ENCODE measurements around the gene LPP.
A peak's percentile ranks its signal among the peaks of the same experiment; 100 is the strongest.

The LPP gene

DNA sequence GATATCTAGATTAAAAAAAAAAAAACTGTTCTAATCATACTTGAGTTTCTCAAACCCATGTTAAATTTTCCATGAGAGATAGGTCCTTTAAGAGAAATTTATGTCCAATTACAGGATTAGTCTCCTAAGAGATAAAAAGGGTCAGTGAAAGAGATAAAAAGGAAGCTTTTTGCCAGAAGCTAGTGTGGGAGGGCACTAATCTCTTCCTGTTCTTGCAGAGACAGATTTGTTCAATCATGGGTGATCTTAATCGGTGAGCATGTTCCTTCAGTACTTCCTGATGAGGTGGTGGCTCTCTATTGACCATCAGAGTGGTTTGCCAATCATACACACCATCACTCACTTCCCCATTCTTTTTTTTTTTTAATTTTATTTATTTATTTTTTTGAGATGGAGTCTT, 16.9 kb upstream of the LPP start:
- DNase-seq, result no peak

DNA sequence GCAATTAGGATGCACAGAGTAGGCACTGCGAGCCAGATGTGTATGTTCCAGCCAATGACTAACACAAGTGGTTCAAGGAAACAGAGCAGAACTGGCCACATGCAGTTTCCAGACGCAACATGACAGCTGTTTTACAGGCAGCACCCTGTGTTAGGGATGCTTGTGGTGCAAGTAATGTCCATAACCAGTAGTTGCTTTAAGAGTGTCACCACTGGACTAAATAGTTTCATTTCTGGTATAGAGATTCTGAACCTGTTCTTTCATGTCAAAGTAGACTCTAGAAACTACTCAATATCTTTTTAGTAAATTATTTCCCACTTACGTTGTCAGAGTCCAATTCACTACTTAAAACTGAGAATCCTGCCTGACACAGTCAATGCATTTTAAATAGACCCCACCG, 14.5 kb upstream of the LPP start:
- no peak for DNase-seq

DNA sequence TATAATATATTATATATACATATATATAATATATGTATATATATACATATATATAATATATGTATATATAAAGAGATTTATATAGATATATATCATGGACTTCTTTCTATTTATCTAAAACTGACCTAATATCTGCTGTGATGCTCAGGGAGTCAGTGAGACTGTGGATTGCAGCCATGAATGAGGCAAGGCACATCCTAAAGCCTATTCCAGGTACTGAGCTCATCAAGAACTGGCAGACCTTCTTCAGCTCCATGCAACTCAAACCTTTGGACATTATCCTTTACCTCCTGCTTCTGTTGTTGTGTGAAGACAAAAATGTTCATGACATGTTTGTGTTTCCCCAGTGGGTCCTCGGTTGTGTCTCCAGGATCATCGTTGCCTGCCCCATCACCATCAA, 7.7 kb upstream of the LPP start:
- no peak for DNase-seq

DNA sequence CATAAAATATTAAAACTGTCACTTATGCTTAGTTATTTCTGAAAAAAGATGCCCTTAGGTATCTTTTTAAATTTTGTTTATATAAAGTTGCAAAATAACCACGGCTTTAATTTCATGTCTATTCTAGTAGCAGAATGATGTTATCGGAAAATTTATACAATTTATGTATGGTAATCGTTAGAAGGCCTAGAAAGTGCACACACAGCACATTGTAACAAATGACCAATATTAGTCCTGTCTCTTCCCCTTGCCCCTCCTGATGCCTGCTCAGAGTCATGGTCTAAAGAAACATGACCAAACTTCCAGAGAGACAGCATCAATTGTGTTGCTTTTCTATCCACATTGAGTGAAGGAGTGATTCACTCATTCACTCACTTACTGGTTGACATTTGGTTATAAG, 6.2 kb upstream of the LPP start:
- no peak for DNase-seq

DNA sequence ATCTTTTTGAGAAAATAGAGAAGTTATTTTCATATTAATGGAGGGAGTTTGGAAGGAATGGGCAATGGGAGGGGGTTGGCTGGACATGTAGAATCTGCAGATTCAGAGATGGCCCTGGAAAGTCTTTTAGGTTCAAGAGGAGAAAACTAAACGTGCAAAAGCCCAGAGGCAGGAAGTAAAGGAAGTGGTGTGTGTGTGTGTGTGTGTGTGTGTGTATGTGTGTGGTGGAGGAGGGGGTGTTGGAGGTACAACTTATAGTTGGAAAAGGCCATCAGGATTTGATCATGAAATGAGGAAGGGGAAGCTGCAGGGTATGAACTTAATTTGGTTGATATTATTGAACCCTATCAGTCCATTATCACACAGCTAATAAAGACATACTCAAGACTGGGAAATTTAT, 5.6 kb upstream of the LPP start:
- no peak for DNase-seq

DNA sequence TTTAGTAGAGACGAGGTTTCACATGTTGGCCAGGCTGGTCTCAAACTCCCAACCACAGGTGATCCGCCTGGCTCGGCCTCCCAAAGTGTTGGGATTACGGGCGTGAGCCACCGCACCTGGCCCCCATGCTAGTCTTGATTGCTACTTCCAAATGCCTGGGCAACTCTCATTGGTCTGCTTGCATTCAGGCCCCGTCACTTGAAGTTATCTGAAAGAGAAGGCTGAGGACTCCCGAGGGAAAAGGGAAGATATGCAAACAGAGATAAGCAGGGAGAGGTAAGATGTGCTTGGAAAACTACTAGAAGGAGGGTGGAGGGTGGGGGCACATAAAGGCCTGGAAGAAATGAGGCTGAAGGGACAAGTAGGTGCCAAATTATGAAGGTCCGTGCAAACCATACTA, 4.4 kb upstream of the LPP start:
- no peak for DNase-seq

DNA sequence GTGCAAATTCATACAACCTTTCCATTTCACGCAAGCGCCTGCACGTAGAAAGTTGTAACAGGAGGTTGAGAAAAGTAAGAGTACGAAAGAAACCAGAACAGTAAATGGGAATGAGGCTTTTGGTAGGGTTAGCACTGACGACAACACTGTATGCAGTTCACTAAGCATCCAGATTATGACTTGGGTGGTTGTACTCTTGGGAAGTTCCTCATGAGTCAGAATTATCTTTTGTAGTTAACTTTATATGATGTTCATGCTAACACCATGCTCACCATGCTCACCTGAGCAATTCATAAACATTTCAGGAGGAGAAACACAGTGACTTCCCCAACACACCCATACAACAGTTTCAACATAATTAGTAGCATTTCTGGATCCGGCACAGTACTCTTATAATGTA, 3.0 kb upstream of the LPP start:
- no peak for DNase-seq

DNA sequence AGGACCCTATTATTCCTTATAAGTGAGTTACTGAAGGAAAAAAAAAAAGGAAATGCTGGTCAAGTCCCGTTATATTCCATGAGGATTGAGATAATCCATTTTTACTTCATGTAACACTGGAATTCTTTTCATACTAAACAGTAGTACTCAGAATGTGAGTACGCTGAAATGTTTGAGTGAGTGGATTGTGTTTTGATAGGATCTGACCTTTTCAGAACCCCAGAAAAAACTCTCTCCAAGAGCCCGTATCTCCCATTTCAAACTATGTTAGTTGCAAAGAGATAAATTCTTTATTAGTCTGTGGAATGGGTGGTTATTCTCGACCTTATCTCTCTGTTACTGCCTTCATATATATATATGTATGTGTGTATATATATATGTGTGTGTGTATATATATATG, 2.5 kb upstream of the LPP start:
- no peak for DNase-seq

DNA sequence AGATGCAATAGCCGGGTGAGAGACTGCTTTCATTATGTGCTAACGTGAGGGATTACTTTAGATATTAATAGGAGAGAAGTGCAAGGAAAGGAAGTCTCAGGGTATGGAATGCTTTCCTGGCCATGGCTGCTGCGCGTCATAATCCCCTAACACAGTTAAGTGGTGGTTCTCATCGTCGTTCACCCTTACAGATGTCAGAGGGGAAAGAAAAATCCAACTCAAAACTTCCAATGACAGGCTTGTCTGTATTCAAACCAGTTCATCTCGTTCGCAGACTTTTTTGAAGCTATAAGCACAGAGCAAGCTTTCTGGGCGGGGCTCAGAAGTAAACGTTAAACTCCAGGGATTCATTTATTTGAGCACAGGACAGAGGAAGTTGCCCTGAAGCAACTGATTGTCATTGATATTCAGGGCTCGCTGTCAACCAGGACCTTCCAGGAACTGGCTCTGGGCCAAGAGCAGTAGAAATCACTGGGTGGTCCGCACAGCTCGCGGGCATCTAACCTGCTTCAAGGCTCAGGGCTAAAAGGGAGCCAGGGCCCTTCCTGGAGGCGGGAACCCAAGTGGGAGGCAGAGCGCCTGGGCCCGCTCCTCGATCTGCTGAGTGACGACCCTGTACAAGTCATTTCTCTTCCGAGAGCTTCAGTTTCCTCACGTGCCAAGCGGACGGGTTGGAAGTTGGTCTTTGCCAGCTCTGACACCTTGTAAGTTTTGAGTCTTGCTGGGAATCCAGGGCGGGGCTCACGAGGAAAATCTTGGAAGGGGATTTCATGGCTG, 1.1 kb upstream of the LPP start:
- no peak for DNase-seq

DNA sequence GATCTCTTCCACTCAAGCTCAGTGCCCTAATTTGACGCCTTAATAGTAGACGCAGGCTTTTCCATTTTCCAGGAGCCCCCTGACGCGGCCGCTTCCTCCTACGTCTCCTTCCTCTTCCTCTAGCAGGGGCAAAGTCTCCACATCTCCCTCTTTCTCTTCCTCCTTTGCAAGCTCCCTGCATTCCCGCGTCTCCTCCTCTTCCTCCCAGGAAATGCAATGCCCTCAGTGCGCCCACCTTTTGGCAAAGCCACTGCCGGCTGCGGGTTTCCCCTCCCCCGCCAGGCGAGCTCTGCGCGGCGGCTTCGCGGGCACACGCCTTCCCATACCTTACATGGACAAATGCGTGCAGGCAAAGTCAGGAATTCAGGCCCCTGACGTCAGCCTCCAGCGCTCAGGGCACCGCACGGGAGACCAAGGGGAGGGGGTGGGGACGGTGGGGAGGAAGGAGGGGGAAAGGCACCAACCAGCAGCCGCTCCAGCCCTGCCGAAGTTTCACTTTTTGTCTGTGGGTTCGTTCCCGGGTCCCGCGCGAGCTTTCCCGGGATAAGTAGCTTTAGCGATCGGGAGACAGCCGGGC, 432 bp upstream of the LPP start:
- peak; percentile 47 for DNase-seq

DNA sequence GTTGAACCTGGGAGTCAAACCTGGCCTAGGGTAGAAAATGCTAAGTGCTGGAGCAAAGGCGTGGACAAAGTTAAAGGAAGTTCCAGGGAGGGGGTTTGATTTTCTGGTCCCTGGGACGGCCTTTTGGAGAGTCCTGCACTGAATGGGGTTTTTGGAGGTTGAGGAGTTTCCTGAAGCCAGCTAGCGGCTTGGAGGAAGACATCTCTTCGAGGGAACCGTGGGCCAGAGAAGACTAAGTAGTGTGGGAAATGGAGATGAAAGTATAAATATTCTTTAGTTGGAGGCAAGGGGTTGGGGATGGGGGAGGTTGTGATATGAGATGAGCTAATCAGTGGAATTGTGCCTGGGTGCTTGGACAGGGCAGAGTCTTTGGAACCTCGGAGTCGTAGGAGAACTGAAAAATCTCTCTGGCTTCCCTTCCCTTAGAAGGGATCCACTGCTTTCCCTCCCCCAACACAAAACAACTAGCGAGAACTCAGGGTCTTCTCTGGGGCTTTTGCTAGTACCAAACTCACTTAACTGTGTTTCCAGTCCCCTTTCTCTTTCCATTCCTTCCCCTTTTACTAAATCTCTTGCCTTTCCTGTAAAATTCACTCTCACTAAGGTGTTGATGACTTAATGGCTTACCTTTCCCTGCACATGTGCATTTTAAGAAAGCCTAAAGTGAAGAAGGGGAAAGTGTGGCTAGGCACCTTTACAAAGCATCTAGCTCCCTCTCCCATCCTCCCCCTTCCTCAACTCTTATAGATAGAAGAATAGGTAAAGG, 1.0 kb downstream of the LPP start:
- DNase-seq, result no peak

DNA sequence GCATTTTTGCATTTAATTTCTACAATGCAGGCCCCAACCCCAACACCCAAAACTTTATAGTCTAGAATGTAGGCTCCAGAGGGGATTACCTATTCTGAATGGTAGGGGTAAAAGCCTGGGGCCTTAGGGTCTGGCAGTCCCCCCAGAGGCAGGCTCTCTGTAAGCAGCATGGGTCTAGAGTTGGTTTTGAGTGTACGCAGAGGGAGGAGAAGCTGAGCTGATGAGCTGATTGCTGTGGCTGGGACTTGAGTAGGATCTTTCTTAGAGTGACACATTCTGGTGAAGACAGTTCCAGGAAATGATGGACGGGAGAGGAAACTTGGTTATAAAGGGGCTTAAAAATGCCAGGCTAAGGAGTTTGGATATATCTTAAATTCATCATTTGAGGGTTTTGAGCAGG, 2.1 kb downstream of the LPP start:
- DNase-seq, result peak; percentile 72

DNA sequence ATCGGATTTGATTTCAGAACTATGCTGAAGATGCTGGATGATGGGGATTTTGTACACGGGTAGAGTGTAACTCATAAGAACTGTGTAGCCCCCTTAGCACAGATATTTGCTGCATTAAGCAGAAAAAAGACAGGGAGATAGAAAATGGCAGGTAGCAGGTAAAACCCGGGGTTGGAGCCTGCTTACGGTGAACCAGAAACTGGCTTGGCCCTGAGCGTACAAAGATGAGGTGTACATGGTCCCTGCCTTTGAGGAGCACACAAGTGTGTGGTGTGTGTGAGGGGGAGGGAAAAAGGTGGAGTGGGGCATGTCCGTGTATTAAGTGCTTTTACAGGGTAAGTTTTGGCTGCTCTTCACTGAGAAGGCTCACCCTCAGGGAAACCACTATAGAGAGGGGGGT, 3.5 kb downstream of the LPP start:
- no peak for DNase-seq

DNA sequence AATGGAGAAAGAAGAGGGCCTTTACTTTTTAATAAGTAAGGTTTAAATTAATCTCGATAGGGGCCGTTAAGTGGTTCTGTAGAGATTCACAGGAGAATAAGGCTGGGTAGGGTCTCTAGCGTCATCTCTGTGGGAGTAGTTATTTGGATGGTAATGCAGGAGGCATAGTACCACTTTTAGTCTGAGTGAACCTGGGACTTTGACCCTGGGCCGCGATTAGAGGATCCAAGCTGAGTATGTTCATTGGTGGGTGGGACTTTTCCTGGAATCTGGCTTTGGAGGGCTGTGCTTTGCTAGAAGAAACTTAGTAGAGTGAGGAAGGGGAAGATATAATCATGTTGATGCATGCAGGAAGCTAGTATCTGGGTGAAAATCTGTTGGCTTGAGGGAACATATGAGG, 4.0 kb downstream of the LPP start:
- DNase-seq, result no peak

DNA sequence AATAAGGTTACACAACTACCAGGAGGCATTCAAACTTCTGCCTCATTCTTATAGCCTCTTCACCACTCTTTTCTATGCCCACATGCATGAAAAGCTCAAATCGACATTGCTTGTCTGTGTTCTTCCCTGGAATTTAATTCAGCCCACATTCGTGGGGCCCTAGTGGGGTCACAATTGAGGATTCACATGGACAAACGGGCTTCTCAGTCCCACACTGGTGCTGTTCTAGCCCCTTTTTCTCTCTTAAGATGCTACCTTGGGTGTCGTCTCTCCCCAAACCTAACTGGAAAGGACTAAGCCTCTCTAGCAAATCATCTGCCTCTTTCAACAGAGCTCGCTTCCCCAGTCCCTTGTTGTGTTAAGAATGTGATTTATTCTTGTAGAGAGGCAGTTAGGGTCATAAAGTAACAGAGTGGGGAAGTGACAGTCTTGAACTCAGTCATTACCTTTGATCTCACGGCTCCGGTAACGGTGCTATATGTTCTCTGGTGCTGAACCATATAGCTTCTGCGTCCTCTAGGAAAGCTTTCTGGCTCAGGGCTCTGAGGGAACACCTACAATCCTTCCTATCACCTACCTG, 4.9 kb downstream of the LPP start:
- DNase-seq, result peak; percentile 61

DNA sequence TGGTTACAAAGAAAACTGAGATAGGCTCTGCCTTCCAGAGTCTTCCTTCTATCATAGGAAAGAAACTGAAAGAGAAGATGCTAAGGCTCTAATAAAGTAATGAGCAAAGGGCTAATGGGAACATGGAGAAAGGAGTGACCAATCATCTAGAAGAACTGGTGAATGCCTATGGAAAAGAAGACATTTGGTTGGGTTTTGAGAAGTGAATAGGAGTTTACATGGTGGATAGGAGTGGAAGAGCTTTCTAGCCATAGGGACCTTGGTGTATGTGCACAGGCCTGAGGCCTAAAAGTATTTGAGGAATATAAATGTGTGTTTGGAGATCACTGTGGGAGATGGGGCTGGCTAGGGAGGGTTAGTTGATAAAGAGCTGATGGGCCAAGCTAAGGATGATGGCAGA, 6.8 kb downstream of the LPP start:
- no peak for DNase-seq

DNA sequence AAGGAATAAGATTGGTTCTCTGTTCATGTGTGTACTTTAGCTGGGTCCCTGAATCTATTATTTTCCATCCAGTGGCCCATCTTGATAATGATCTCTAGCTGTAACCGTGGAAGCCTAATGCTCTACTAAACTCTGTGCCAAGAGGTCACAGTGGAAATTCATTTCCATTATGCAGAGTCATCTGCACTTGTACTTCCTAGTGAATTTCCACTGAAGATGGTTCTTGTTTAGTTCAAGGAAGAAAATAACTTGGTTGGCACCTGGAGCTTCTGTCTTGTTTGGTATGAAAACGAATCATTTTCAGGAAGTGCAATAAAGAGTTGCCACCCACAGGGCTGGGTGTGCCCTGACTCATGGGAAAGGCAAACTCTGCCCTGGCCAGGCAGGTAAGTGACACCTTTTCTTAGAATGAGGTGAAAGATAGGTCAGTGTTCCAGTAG, 10.3 kb downstream of the LPP start:
- DNase-seq, result no peak

DNA sequence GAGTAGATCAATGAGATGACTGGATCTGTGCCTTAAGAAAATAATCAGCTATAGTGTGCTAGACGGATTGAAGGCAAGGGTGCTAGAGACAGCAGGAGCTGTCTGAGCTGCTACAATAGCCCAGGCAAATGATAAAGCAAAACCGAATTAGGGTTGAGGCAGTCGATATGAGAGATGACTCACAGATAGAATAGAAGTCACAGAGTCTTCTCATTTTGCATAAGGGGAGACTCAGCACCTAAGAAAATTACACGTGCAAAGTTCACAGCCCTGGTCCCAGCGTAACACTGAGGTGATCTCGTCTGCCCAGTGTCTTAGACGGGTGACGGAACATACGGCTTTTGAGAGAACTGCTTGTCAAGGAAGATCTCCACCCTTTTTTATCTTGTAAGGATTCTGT, 11.6 kb downstream of the LPP start:
- DNase-seq, result peak; percentile 71

DNA sequence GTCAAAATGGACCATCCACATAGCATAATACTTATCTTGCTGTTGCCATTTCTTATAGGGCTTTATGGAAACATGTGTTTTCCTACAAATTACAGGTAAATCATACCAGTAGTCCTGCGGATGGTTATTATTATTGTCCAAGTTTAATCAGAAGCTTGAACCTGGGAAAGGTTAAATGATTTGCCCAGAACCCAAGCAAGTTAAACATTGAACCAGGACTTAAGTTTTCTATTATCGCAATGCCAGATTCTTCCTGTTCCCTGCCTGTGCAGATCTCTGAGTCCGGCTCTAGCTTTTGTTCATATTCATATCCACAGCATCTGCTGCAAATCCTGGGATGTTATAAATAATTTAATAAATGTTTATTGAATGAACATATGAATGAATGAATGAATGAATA, 12.5 kb downstream of the LPP start:
- DNase-seq, result no peak

DNA sequence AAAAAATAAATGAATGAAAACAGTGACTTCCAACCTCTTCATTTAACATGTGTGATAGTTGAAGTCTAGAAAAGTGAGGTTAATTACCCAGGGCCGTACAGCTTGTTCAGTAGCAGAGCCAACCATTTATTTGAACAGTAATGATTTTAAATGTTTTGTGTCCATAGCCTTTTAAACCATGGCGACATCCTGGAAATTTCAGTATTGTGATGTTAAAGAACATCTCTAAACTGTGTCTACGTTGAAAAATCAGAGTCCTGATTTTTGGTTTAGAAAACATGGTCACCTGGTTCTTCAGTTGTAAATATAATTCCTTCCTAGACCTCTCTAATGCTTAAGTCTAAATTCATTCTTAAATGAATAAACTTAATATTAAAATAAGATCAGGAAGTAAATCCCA, 14.2 kb downstream of the LPP start:
- no peak for DNase-seq

DNA sequence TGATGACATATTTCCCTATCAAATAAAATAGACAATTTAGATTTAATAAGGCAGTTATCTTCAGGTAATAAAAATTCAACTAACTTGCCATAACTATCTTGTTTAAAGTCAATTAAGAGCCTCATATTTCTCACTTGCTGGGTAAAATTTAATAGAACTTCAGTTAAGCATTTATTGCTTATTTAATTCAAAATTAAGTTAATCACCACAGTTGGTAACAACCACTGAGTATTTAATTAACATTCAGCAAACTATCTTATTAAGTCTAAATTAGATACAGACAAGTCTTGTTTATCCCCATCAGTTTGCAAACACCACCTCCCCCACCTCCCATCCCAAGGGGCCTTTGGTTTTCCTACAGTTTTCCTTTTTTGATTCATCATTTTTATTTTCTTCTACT, 14.7 kb downstream of the LPP start:
- no peak for DNase-seq

DNA sequence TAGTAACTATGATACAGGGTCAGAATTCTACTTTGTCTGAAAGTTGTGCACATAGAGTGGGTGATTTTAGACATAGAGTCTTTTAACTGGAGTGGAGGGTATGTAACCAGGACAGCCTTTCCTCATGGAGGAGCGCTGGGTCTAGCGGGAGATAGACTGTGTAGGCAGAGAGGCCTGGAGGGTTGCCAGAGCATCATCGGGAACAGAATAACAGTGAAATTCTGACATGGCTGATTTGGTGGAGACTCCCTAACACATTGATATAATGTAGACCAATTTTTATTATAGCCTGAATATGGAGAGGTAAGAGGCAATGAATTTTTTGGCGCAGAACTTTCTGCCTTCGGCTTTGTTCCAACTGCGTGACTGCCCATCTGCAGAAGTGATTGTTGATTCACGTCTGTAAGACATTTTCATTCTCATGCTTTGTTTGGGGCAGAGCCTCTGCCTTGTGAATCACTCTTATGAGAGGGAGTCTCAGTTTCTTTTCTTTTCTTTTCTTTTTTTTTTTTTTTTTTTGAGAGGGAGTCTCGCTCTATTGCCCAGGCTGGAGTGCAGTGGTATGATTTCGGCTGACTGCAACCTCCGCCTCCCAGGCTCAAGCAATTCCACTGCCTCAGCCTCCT, 16.0 kb downstream of the LPP start:
- no peak for DNase-seq
